Measurements from ENCODE around the gene CSF3.

- TF ChIP-seq CTCF (conservative IDR thresholded peaks at IDR 0.05): no peak
- TF ChIP-seq ZFX (IDR thresholded peaks at IDR 0.05): no peak
Measured at GRCh38 chr17:39994448-39994847, 20.8 kb upstream of the CSF3 start.
